ENCODE measurements around the gene SHC4.

DNA sequence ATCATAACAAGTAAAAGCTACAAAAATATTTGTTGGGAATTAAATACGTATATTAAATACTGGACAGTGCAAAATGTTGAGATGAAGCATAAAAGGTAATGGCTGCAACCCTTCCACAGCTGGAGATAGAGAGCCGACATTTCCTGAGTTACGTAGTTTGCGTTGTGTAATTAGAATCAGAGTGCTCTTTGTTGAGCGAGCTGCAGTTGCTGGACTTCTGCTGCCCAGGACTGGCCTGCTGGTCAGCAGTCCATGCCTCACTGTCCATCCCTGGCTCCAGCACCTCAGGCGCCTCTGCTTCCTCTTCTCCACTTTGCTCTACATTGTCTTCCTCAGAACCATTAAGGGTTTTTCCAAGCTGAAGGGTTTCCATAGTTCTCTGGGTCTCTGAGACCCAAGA, 28.4 kb upstream of the SHC4 start:
- TF ChIP-seq EZH2phosphoT487 (conservative IDR thresholded peaks at IDR 0.05; ENCODE audit: low read length) = no peak
- TF ChIP-seq, protein P1, sequence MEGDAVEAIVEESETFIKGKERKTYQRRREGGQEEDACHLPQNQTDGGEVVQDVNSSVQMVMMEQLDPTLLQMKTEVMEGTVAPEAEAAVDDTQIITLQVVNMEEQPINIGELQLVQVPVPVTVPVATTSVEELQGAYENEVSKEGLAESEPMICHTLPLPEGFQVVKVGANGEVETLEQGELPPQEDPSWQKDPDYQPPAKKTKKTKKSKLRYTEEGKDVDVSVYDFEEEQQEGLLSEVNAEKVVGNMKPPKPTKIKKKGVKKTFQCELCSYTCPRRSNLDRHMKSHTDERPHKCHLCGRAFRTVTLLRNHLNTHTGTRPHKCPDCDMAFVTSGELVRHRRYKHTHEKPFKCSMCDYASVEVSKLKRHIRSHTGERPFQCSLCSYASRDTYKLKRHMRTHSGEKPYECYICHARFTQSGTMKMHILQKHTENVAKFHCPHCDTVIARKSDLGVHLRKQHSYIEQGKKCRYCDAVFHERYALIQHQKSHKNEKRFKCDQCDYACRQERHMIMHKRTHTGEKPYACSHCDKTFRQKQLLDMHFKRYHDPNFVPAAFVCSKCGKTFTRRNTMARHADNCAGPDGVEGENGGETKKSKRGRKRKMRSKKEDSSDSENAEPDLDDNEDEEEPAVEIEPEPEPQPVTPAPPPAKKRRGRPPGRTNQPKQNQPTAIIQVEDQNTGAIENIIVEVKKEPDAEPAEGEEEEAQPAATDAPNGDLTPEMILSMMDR (IDR thresholded peaks at IDR 0.05; ENCODE audit: insufficient read depth, low read length, poor library complexity, severe bottlenecking) = no peak

All from SU-DHL-6 (cell line).